HL-60/S4 (cell line): ENCODE measurements around the gene ATP8A1.
"Not testable (repeated sequence)": the region's sequence is repeated elsewhere in the genome, so short reads cannot be mapped to it uniquely, and the experiment has no call there.

ENCODE experiments used
- in situ Hi-C: fragments of 300-500 bp; cut with MboI; formaldehyde crosslinking; loops from 2 replicates; pipeline ENCODE4 v1.14.3; 2022; ENCODE audit warnings: low sequenced_read_pairs

The ATP8A1 gene

DNA sequence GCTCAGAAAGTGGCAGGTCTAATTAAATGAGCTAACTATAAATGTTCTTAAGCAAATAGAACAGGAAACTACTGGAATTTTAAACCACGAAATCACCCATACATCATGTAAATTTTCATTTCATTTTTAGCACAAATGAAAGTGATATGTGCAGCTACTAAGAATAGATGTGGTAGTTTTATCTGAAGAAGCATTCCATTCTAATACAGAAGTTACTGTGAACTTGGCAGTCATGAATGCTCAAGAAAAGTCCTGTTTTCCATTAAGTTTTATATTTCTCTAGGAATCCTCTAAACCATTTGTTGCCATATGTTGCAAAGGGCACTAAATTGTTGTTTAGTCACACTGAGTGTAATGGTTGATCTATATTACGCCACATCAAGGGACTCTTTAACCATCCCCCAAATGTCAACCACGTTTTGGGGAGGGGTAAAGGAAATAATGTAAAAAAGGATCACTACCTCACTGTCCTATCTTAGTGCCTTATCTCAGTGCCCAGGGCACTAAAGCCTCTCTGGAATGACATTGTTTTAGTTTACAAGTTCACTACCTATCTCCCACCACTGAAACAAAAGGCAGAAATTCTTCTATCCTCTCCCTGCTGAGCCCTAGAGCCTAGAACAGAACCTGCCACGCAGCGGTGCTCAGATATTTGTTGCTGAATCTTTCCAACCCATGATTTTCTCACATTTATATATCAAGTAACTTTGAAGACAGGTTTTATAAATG is 141.6 kb downstream of the ATP8A1 start:
- in situ Hi-C loops = loop anchor here (10.0 kb wide), 1 partner anchor 231 kb away; no protein-coding TSS in a partner anchor

DNA sequence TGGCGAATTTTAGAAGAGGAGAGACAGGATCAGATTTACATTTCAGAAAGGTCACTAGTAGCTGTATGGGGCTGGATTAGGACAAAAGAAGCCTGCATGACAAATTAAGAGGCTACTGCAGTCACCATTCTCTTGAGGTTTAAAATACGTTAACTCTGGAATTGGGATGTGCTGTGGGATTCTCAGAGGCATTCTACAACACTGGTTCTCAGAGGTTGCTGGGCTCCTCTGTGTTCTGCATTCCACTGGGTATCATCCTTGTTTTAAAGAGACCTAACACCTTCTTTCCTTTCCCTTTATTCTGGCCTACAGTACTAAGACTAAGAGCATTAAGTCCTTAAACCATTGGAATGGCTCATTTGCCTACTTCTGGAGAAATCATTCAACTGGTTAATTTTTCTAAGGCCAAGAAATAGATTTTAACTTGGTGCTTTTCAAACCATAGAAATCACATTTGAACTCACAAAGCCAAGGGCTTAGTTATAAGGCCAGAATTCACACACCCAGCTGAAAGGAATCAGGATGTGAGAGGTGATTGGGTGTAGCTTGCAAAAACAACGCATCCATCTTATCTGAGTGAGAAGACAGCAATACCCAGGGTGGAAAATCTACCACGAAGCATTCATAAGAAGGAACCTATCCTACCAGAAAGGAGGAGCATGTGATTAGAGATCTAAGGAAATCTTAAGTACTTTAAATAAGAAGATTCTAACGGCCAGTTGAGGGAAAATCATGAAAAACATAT is 143.0 kb downstream of the ATP8A1 start:
- in situ Hi-C loops = loop anchor here (10.0 kb wide), 1 partner anchor 229 kb away; no protein-coding TSS in a partner anchor

DNA sequence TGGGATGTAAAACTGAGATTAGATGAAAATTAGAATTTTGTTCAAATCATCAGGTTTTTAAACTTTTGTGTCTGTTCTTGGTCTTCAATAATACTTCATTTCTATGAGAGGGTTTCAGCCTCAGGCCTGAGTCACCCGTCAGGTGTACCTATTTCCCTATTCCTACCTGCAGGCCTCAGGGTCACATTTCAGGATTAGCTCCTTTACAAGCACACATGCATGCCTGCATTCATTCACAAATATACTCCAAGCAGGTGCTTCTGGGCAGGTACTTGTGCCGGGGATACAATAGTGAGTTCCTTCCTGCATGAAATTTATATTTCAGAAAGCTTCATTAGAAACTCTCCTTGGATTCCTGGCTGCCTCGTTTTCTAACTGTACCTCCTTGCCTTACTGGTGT is 144.7 kb downstream of the ATP8A1 start:
- in situ Hi-C loops = loop anchor here (10.0 kb wide), 1 partner anchor 227 kb away; no protein-coding TSS in a partner anchor

DNA sequence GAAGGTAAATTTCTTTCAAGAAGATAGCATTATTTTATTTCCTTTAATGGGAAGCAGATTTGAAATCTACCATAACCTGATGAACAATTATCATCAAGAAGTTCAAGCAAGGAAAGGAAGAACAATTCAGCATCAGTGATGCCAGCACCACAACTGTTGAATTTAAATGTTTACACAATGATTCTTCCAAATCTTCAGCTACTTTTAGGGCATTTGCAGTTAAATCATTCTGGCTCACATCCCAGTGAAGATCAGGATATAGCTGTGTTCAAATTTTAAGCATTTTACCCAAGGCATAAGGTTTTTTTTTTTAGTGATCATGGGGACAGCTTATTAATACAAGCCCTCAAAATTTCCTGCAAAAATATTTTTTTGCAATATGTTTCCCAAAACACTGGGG is 146.7 kb downstream of the ATP8A1 start:
- in situ Hi-C loops = loop anchor here (10.0 kb wide), 1 partner anchor 225 kb away; no protein-coding TSS in a partner anchor

DNA sequence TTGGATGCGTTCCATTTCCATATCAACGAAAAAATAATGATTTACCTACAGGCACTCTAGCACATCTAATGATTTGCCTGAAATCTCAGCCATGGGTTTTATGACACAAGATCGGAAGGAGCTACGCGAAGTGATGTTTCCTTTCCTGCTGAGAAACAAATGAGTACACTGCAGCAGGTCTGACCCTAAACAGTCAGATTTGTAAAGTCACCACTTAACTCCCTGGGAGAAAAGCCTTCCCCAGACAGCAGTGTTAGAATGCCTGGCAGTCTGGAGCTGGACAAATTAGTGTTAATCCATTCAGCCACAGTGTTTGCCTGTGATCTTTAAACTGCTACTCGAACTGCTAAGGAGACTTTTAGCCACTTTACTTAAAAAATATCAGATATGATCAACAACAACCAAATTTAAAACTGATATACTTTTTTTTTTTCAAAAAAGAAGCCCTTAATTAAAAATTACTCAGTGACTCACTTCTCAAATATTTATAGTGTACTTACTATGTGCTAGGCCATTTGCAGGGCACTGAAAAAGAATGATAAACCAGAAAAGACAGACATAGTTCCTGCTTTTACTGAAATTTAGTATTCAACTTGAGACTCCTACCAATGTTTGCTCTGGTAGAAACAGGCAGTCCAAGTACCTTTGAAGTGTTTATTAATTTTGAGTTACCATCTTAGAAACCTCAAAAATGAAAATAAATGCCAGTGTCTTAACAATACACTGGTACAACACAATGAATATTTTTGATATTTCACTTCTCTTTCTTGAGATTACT is 155.1 kb downstream of the ATP8A1 start:
- in situ Hi-C loops = no loop called here

DNA sequence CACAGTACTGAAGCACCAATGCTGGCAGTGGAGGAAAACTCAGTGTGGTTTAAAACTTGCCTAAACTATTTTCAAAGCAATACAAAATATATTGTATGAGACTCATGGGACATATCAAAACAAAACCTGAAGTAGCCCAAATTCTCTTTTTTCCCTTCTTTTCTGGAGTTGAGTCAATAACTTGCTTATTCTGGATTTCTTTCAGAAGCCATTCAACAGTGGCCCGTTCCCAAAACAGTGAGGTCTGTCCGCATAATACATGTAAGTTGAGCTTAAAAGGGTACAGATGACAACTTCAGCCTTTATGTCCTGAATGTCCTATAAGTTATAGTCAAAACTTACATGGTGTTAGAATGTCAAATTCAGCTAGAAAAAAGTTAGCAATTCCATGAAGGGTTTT is 158.9 kb downstream of the ATP8A1 start:
- in situ Hi-C loops = no loop called here

DNA sequence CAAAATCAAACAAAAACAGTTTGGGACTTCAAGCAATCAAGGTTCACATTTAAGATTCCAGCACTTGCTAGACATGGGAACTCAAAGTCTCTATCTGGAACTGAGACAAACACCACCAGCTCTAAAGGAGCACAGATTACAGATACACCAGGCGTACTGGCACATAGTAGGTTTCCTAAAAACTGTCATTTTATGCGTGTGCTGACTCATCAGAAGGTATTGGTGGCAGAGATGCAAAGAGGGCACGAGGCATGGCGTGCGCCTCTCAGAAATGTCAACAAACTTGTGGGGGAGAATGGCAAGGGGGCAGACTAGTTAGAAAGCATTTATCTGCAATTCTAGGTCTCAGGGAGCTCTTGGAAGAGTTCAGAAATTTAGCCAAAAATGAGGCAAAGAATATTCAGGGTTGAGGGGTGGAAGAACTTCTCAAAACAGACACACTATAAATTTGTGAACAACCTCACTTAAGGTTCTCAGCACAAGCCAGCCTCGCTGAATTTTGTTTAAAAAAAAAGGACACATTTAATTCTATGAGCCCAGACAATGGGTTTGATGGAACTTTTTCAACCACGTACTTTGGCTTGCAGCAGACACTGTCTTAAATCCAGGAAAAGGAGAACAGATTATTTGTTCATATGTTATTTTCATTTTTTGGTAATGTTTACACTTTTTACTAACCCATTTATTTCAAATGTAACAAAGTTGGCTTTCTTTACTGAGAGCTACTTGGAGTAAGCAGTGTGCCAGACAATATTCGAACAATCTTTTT is 159.6 kb downstream of the ATP8A1 start:
- in situ Hi-C loops = no loop called here

DNA sequence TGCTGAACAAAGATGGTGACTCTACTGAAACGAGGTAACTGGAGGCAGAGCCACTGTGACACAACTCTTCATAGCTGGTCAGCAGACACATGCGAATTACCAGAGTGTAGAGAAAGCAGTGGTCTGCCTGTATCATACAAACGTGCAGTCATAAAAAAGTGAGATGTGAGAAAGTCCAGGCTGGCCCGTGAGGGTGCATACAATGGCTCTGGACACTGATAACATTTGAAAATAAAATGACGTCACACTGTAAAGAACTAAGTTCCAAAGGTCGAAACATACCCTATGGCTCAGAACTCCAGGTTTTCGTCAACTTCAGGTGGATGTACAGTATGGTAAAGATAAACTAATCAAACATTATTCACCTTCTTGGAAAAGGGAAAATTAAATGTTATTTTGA is 163.9 kb downstream of the ATP8A1 start:
- in situ Hi-C loops = no loop called here

DNA sequence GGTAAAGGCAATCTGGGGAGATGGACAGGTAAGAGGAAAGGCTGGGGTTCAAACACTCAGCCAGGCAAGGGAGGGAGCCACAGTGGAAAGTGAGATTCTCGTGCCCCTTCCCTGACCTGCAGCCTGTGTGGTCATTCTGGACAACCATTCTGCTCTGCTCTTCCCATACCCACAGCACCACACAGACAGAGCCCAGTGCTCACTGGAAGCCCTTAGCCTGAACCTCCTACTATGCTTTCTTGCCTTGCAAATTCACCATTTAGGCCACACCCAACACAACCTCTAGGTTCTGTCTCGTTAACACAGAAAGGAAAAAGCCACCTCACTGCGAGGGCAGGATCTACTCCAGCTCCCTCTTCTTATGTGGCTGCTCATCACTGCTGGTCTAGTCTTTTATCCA is 166.9 kb downstream of the ATP8A1 start:
- in situ Hi-C loops = no loop called here

DNA sequence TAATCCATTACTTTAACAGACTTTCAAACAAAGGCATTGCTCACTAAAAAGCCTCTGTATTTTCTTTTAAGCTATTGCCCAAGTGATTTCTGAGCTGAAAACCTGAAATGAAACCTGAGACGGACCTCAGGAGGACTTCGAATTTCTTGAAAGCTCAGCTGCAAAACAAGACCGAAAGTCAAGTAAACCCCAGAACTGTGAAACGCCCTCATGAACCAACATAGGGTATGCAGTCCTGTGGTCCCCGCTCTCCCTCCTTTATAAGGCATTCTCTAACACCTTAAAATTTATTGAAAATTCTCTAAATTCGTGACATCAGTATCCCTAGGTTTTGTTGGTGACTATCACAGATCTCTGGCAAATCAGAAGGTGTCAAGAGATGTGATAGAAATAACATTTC is 167.8 kb downstream of the ATP8A1 start:
- in situ Hi-C loops = no loop called here

DNA sequence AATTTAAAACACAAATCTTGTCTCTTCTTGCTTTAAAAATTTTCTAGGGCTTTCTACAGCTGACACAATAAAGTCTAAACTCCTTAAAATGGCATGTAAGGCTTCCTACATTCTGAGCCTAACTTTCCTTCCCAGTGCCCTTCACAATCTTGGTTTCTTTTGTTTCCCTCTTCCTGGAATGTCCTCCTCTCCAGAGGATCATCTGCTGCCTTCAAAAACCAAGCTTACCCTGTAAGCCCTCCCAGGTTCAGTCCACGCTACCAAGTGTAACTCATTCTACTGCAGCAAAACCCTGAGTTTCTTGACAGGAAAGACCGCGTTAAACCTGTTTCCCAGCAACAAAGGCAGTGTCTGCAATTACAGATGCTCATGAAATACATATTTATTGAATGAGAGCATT is 168.4 kb downstream of the ATP8A1 start:
- in situ Hi-C loops = no loop called here

DNA sequence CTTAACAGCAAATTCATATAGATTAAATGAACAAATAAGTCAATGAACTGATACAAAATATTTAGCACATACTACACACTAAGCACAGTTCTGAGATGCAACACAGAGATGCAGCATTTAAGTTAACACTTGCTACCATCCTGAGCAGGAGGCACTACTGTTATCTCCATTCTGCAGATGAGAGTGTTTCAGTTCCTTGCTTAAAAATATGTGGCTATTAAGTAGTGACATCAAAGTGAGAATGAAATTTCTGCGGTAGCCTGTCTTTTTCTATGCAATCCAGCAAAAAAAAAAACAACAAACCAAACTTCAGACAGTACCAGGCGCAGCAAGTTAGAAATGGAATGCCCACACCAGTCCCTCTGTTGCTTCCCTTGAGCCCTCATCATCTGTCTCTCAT is 168.8 kb downstream of the ATP8A1 start:
- in situ Hi-C loops = no loop called here

DNA sequence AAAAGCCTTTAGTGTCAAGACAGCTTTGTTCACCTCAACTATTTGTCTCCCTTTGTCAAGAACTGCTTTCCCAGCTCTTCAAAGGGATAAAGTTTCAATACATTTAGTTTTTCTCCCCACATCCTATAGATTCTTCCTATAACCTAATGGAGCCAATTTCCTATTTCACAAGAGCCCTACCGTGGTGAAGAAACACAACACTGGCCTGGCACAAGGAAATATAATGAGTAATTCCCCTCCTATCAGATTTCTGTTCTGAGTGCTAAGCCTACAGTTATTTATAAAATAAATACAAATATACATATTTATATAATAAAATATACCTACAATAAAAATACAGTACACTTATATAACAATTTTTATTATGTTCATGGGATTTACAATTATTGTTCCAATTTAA is 169.7 kb downstream of the ATP8A1 start:
- in situ Hi-C loops = no loop called here

DNA sequence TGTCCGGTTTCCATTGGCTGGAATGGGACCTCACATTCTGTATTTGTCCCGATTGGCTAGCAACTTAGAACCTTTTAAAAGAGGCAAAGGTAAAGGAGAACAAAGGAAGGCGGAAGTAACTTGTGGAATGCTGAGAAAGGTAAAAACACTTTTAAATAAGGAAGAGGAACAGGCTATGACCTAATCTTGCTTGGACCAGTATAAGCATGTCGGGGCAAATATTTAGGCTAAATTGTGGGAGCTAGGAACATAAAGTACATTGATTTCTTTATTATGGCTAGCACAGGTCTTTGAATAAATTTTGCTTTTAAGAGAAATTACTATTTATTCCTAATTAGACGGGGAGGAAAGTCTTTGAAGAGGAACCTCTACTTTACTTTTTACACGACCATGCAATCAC is 170.7 kb downstream of the ATP8A1 start:
- in situ Hi-C loops = not testable (repeated sequence)

DNA sequence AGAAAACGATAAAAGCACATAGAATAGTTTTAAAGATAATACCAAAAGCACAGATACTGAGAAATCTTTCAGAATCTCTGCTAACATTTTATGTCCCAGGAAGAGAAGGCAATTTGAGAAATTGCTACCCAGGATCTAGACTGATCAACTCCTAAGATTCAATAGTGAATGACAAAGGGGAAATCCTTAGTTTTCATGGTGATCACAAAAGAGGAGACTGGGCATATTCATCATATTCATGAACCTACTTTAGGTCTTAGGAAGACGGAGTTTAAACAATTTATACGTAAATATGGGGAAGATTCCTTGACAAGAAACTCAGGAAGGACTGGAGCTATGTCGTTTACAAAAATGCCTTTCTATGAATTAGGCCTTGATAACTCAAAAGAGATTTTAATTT is 172.3 kb downstream of the ATP8A1 start:
- in situ Hi-C loops = no loop called here

DNA sequence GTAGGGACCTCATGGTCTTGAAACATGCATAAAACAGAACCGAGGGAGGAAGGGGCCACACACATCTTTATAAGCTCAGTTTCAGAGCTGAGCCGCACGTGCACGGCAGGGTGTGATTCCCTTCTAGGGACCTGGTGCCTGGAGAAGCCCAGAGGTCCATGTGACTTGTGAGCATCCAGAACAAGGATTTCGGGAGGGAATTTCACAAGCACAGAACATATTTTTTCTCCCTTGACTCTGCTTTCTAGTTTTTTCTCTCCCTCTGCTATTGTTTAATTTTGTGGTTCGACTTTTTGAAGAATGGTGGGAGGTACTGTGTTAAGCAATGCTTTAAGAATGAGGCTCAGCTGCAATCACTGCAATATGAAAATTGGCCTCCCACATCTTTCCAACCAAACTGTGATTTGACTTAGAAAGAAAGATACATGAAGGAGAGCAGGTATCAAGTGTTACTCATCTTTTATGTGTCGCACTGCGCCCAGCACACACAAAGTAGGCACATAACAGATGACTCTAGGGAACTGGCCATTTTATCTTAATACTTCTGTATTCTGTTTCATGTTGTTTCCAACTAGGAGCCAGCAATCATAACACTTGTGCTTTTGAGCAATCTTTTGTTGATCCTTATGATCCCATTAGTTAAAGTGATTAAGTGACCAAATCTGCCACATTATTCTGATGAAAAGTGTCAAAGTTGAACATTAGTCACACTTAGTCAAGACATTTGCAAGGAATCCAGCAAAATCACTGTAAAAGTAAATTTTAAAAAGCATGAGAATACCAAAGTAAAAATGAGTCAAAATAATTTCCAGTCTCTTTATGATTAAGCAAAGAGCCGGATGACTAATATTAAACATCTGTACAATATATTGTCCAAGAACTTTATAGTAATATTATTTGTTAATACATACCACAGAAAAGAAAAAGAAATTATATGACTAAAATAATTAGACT is 173.2 kb downstream of the ATP8A1 start:
- in situ Hi-C loops = no loop called here

DNA sequence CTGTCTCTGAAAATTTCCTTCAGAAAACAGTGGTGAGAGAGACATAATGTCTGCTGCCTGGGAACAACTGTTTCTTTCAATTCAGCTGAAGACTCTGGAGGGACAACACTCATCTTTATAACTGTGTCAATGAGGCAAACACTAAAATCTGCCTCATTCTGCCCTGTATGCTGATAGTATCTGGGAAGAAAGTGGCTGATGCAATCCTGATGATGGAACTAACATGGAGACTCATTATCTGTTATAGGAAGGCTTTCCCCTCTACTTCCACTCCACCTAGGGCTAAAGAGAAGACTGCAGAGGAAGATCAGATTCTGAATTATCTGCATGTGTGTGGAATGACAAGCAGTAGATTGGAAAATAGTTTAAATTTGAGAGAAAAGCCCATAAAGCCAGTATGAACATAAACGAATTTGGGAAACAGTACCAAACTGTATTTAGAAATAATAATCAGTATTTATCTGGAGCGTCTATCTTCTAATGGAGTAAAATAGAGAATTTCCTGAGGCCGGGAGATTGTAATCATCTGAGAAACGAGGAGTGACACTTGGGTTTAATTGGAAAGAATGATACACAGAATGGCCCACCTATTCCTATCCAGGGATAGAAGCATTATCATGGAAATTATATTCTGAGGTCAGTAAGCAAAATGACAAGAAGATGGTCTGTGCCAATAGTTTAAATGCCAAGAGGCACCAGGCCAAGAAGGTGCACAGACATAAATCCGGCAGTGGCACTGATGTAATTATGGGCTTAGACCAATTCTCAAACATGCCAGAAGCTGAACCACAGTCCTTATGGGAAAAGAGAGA is 174.2 kb downstream of the ATP8A1 start:
- in situ Hi-C loops = no loop called here

DNA sequence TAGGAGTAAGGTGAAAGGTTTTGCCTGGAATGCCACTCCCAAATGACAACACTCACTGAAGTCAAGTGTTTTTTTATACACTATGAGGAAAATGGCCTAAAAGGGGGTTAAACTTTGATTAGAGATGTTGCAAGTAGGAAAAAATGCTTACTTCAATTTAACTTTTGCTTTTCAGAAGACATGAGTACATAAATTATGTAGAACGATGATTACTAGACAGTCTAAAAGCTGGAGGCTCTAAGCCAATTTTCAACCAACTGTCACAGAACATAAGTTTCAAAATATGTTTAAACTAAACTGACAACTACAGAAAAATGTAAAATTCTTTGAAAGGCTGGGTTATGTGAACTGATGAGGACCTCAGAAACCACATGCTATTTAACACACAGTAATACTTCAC is 176.2 kb downstream of the ATP8A1 start:
- in situ Hi-C loops = no loop called here

DNA sequence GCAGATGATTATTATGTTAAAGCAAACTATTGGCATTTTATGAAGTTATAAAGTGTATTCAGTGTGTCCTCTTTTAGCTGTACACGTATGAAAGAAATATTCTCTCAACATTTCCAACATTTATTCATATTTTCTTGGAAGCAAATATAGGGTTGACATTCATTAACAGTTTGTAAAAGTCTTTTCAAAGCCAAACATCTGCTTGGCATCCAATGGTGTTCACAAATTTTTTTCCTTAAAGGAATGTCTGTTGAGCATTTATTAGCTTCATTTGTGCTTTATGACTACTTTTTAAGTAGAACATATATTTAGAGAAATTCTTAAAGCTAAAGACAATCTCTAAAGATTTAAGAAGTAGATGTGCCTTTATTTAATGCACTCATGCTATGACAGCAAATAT is 176.6 kb downstream of the ATP8A1 start:
- in situ Hi-C loops = no loop called here
